ENCODE data around the gene CACNA2D1.

Gene CACNA2D1

GRCh38 chr7:82226191-82226590, 217.4 kb downstream of the CACNA2D1 start:
- DNase-seq (ENCODE audit: low read depth in 2 of 2), result no peak

- no peak for DNase-seq (ENCODE audit: low read depth in 2 of 2)
Observed at GRCh38 chr7:82224529-82224928, 219.0 kb downstream of the CACNA2D1 start.

- no peak for DNase-seq (ENCODE audit: low read depth in 2 of 2)
Observed at GRCh38 chr7:82223580-82223979, 220.0 kb downstream of the CACNA2D1 start.

DNA sequence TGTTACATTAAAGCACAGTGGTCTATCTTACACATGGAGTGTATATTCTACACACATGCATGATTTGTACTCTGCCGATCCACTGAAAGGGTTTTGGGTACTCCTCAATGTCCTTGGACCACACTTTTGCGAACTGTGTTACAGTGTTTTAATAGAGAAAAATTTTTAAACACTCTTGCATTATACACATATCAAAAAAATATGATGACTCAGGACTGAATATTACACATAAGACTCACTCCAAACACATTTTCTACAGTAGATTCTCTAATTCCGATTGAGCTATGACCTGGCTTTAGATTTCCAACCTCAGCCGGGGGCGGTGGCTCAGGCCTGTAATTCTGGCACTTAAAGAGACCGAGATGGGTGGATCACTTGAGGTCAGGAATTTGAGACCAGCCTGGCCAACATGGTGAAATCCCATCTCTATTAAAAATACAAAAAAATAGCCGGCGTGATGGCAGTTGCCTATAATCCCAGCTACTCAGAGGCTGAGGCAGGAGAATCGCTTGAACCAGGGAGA, 222.4 kb downstream of the CACNA2D1 start:
- no peak for DNase-seq (ENCODE audit: low read depth in 2 of 2)

DNA sequence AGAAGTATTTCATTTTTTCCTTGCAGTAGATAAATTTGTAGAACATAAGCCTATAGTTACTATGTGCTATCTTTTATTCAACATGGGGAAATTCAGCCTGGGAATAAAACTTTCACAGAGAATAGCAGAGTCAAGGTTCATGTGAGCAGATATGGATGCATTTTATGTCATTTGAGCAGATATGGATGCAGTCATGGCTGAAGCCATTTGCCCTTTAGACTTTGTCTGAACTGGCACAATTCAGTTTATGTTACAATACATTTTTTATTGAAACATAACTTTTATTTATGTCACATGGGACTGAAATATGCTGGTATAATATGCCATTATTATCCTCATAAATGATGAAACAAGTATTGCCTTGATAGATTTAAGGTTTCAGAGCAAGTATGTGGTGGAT, 231.1 kb downstream of the CACNA2D1 start:
- no peak for DNase-seq (ENCODE audit: low read depth in 2 of 2)

GRCh38 chr7:82211333-82211732, 232.2 kb downstream of the CACNA2D1 start:
- DNase-seq (ENCODE audit: low read depth in 2 of 2), result no peak

- no peak for DNase-seq (ENCODE audit: low read depth in 2 of 2)
Observed at GRCh38 chr7:82210416-82211184, 233.0 kb downstream of the CACNA2D1 start.

DNA sequence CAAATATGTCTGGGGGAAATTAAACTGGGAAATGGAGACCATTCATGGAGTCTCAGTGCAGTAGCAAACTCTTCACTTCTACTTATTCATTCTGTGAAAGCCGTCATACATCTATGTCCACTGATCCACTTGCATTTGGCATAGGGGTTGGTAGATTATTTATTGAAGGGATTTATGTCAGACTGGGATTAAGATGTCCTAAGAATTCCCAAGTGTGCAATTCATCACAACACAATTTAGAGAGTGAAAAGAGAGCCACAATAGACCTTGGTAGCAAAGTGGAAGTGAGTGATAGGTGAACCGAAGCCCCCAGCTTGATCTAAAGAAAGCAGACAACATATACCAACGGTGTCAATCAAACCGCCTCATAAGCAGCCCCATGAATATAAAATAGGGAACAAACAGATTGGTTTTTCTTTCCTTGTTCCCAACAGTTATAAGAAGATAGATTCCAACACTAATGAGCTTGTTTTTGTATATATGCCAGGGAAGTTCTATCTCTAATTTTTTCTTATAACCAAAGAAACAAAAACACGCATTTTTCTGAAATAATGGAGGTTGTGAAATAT, 234.3 kb downstream of the CACNA2D1 start:
- no peak for DNase-seq (ENCODE audit: low read depth in 2 of 2)

GRCh38 chr7:82204694-82205093, 238.9 kb downstream of the CACNA2D1 start:
- DNase-seq (ENCODE audit: low read depth in 2 of 2), result no peak

- no peak for DNase-seq (ENCODE audit: low read depth in 2 of 2)
Observed at GRCh38 chr7:82202965-82203364, 240.6 kb downstream of the CACNA2D1 start.

DNA sequence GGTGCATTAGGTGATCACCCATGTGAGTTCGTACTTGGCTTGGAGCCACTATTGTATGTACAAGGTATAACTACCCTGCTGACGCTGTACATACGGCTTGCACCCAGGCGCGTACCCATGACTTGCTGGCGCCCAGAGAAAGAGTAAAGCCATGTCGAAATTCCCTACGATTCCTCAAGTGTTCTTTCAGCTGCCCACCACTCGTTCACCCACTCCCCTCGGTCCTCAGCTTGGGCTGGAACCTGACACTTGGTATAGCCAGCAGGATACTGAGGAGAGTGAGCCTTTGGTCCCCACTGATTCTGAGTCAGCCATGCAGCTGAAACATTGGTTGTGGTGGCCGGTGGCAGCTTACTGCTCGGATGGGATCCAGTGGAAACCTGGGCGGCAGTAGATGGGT, 241.5 kb downstream of the CACNA2D1 start:
- no peak for DNase-seq (ENCODE audit: low read depth in 2 of 2)

DNA sequence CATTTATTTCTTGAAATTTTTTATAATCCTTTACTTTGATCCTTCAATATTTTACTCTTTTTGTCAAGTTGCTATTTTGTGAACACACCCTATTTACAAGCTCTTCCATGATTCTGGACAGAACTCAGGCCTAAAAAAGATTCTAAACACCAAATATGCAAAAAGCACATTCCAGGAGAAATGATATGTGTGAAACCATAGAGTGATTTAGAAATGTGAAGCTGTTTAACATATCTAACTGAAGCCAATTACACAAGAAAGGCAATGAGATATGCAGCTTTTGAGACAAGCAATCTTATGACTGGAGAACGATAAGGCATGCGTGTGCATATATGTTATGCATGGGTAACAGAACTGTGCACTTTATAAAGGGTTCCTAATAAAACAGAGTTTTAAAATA, 243.0 kb downstream of the CACNA2D1 start:
- DNase-seq (ENCODE audit: low read depth in 2 of 2), result no peak

- no peak for DNase-seq (ENCODE audit: low read depth in 2 of 2)
Observed at GRCh38 chr7:82194016-82194643, 249.4 kb downstream of the CACNA2D1 start.

DNA sequence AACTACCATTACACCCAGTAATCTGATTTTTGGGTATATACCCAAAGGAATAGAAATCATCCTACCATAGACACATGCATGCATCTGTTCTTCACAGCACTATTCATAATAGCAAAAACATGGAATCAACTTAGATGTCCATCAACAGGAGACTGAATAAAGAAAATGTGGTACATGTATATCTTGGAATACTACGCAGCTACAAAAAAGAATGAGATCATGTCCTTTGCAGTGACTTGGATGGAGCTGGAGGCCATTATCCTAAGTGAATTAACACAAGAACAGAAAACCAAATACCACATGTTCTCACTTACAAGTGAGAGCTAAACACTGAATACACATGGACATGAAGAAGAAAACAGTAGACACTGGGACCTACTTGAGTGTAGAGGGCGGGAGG, 254.9 kb downstream of the CACNA2D1 start:
- DNase-seq (ENCODE audit: low read depth in 2 of 2), result no peak

GRCh38 chr7:82185443-82185842, 258.1 kb downstream of the CACNA2D1 start:
- DNase-seq (ENCODE audit: low read depth in 2 of 2), result no peak

DNA sequence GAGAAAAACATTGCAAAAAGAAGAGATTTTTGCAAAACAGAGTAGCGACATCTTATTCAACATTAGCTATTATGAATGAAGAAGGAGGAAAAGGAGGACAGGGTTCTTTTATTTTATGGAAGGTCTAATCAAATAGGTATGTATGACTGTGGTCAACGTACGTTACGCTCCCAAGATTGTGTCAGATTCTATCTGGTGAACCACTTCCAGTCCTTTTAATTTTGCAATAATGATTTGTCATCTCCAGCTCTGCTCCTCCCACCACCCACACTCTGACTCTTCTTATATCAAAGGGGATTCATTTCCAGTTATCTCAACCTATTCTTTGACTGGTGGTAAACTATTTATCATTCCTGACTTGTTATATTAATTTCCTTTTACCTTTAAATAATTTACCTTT, 259.9 kb downstream of the CACNA2D1 start:
- DNase-seq (ENCODE audit: low read depth in 2 of 2), result no peak

GRCh38 chr7:82179311-82179710, 264.3 kb downstream of the CACNA2D1 start:
- no peak for DNase-seq (ENCODE audit: low read depth in 2 of 2)

DNA sequence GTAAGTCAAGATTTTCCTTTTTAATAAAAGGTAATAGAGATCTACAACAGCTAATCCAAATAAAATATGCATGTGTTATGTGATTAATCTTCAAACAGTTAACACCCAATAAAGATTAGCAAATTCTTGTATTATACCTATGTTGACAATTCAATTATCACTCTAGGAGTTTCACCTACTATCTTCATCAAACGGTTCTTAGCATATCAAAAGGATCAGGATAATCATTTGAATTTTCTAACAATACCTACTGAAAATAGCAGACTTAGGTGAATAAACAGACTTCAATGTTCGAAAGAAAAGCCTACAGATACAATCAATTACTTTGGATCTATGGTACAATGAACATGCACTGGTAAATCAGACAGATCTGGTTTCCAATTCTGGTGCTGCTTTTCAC, 268.3 kb downstream of the CACNA2D1 start:
- DNase-seq (ENCODE audit: low read depth in 2 of 2), result no peak

DNA sequence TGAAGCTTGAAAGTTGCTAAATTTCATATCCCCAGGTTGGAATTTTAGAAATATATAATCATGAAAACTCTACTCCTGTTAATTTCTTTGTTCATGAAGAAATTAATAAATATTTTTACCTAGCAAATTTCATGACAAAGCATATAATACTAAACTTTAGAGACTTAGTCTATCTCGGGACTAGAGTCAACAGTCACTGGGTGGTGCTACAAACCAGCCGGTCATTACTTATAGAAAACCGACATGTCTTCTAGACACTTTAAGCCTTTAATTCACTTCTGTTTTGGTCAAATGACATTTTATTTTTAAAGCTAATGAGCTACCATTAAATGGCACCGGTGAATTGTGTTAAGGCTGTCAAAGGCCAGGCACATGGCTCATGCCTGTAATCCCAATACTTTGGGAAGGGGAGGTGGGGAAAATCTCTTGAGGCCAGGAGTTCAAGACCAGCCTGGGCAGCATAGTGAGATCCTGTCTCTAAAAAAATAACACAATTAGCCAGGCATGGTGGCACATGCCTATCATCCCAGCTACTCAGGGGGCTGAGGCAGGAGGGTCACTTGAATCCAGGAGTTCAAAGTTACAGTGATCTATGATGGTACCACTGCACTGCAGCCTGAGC, 270.1 kb downstream of the CACNA2D1 start:
- no peak for DNase-seq (ENCODE audit: low read depth in 2 of 2)

- DNase-seq (ENCODE audit: low read depth in 2 of 2), result no peak
Observed at GRCh38 chr7:82172881-82173280, 270.7 kb downstream of the CACNA2D1 start.

DNA sequence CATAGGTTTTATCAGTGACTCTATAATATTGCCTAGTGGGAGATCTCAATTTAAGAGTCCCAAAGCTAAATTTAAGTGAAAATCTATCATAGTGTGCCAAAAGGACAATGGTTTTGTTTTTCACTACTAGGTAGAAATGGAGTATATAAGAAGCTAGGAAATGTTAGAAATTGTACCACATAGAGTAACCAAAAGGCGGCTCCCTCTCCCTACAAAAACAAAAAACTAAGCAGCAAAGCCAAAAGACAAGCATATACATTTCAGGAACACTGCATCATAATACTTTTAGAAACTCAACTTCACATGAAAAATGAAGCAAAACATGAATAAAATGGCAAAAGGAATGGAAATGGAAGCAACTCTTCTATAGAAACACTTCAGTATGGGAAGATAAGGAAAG, 271.6 kb downstream of the CACNA2D1 start:
- no peak for DNase-seq (ENCODE audit: low read depth in 2 of 2)

GRCh38 chr7:82167558-82168314, 275.8 kb downstream of the CACNA2D1 start:
- DNase-seq (ENCODE audit: low read depth in 2 of 2), result no peak
